GM19238 (cell line): Measurements from ENCODE around the gene MGAT4A.

Experiments used
- DNase-seq: peaks from one replicate; pipeline ENCODE4 v3.0.0; 2011; ENCODE audit warnings: low spot score; ENCODE audit not compliant: insufficient read length

Gene MGAT4A

GRCh38 chr2:98658816-98659490 is 72.0 kb downstream of the MGAT4A start:
- DNase-seq, result no peak

DNA sequence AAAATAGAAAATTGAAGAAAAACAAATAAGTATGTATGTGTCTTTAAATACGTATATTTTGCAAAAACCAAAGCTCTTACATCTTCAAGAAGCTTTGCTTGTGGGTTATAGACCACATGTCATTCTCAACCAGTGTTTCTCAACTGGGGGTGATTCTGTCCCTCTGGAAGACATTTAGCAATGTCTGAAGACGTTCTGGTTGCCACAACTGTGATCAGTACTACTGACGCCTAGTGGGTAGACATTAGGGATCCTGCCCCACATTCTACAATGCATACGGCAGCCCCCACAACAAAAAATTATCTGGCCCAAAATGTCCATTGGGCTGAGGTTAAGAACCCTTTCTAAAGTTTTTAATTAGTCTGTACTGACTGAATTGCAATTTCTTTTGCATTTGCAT is 74.1 kb downstream of the MGAT4A start:
- no peak for DNase-seq

DNA sequence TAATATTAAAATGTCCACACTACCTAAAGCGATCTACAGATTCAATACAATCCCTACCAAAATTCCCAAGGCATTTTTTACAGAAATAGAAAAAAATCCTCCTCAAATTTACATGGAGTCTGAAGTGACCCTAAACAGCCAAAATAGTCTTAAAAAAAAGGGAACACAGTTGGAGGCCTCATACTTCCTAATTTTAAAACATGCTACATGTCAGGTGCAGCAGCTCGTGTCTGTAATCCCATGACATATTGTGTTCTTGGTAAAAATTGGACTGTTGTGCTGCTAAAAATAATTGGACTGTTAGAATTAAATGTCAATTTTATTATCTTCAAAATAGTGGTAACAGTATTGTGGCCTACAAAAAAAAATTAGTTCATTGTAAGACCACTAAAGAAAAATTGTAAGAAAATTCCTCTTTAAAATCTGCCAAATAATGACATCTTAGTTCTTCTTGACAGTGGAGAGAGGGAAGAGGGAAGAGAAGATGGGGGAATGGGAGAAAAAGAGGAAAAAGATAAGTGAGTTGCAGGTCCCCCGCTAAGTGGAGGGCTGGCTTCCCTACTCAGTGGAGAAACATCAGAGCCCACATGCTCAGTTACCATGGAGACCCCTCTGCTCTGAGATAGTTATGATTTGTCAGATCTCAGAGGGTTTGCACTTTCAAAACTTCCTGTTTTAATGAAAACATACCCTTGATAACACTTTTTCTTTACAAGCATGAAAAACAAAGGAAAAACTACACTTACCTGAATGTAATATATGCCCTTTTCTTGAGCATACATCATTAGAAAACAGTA is 76.0 kb downstream of the MGAT4A start:
- DNase-seq, result no peak

- no peak for DNase-seq
Observed at GRCh38 chr2:98650998-98651397, 79.9 kb downstream of the MGAT4A start.

DNA sequence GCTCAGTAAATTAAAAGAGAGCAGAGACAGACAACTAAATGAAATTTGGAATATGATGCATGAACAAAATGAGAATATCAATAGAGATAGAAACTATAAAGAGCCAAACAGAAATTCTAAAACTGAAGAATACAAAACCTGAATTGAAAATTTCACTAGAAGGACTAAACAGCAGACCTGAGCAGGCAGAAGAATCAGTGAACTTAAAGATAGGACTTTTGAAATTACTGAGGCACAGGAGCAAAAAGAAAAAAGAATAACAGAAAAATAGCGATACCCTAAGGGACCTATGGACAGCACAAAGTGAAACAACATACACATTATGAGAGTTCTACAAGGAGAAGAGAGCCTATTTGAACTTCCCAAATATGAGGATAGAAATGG is 80.9 kb downstream of the MGAT4A start:
- DNase-seq, result no peak

DNA sequence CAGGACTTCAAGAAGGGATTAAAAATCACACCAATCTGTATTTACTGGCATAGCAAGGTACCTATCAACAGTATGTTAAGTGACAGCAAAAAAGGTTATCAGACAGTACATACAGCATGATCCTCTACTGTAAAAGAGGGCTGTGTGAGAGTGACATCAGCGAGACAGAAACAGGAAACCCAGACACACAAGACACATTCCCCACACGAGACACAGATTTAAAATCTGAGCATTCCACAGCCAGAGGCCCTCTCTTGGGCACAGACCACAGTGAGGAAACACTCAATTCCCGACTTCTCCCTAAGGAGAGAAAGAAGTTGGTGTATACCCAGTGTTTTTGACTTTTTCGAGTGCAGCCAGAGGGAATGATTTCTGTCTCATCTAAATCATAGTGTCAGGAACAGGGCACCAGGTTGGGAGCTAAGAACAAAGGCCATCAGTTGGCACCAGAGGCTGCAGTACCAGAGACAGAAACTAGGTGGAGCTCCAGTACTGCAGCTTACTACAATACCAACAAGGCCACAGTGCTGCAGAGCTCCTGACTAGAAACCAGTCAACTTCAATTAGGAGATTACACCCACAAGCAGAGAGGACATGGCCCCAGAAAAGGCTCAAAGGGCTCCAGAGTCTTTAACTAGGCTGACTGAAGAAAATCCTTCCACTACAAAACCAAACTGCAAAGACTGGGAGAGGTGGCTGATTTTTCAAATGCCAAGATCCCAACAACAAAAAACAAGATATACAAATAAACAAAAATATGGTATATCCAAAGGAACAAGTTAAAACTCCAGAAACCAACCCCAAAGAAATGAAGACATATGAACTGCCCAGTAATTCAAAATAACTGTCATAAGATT is 81.6 kb downstream of the MGAT4A start:
- DNase-seq, result peak; percentile 14

DNA sequence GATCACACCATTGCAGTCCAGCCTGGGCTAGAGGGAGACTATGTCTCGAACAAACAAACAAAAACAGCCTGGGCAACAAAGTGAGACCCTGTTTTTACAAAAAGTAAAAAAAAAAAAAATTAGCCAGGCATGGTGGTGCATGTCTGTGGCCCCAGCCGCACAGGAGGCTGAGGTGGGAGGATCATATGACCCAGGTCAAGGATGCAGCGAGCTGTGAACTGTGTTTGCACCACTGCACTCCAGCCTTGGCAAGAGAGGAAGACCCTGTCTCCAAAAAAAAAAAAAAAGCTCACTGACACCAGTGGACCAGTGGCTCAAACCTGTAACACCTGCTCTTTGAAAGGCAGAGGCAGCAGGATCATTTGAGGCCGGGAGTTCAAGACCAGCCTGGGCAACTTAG is 82.5 kb downstream of the MGAT4A start:
- no peak for DNase-seq

DNA sequence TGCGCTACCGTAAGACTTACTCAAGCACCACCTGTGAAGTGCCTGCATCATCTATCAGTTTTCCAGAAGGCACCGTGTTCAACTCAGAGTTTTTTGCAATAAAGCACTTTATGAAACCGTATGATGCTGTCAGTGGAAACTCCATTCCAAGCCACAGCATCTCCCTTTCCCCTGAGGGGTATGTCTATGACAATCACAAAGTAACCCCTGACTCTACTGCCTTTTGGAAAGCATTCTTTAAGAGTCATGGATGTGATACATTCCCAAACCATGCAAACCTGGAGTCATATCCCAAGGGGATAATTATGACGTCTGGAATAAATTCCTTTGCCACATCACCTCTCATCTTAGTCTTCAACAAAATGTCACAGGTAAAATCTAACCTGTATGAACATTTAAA is 83.3 kb downstream of the MGAT4A start:
- DNase-seq, result no peak

DNA sequence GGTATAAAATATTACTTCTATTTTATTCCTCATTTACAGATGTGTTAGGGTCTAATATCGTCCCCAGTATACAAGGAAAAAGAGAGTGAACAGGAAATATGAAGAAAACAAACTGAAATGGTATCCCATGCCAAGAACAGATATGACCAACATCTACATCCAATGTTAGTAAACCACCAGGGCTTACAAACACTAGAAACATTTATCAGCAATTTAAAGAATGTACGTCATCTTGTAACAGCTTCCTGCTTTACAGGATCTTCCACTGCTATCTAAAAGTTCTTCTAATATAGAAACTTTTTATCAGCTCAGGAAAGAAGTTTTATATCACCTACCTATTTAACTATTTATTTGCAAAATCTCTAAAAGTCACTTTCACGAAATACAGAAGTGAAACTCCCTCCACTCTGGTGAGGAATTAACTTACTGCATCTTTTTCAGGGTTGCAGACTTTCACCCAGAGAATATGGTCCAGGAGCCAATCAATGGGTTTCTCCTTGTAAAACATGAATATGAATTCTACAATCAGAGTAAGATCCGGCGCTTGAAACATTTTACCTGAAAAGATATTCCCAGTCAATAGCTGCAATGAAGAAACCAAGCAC is 87.3 kb downstream of the MGAT4A start:
- no peak for DNase-seq

DNA sequence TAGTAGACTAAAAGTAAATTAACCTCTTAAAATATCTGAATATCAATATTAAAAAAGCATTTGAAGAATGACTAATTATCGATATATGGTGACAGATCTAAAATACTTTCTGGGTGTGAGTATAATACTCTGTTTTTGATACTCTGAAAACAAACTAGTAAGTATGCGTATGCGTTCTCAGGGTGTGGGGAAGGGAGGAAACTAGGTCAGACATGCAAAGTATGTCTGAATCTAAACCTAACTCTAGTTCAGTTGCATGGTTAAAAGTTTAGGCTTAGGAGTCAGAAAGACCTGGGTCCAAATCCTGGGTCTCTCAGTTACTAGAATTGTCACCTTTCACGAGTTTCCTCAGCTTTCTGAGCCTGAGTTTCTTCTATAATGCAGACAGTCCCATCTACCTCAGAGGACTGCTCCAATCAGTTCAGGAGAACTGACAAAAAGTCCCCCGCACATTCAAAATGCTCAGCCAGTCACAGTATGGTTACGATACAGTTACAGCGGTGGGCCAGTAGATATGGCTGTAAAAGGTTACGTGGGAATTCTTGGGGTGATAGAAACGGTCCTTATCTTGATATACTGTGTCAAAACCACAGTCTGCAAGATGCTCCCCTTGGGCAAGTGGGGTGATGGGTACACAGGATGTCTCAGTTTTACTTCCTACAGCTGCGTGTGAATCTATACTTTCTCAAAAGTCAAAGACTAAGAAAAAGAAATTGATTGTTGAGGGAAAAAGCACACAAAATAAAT is 93.4 kb downstream of the MGAT4A start:
- no peak for DNase-seq

DNA sequence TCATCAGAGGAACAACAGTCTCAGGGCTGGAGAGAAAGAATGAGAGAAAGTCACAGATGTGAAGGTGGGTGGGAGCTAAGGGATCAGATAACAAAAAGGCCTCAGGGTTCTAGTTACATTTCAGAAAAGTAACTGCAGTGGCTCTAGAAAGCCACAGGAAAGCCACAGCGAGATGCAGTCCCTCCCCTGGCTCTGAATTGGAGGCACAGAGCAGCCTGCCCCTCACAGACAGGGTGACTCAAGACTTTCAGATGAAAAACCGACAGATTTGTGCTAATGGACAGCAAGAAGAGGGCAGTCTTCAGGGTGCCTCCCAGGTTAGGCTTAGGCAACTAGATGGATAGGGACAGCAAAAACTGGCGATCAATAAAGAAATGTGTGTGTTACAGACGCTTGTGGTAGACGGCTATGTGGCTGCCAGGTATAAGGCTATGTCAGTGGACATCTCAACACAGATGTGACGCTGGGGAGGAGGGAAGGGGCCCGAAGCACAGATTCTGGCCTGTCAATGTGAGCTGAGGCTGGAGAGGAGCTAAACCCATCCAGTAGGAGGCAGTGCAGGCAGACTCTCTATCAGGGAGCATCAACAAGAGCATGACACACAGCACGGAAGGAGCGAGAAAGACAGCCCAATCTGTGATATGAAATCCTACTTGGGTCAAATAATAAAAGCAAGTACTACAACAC is 96.4 kb downstream of the MGAT4A start:
- no peak for DNase-seq

- no peak for DNase-seq
Observed at GRCh38 chr2:98632351-98632750, 98.6 kb downstream of the MGAT4A start.

DNA sequence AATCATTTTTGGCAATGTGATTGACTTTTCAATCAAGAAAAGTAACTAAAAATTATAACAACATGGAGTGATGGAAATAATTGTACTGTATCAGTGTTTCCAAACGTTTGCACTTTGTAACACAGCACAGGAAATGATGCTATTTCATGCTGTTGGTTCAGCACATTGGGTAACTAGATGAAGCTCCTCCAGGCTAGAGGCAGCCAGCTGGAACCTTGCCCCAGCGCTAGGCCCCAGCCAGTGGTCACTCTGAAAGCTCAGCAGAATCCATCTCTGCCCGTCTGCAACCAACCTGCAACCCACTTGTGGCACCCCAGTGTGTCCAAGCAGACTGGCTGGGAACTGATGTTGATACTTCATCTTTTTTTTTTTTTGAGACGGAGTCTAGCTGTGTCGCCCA is 107.3 kb downstream of the MGAT4A start:
- no peak for DNase-seq

DNA sequence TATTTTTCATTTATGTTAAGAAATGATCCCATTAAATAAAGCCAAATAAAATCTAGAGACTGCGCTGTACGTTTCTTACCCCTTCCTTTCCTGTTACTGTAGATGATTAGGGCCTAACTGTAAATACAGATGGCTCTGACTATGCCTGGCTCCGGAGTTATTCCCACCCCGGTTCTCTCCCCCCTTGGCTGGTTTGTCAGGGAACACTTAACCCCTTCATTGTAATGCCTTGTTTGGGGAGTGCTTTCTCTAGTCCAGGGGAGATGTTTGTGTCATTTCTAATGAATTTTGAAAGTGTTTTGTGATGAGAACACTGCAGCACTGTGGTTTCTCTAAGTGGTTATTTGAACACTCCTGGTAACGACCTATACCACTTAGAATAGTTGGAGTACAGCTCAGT is 113.8 kb downstream of the MGAT4A start:
- DNase-seq, result no peak

- no peak for DNase-seq
Observed at GRCh38 chr2:98615481-98615880, 115.5 kb downstream of the MGAT4A start.

GRCh38 chr2:98614024-98614739 is 116.8 kb downstream of the MGAT4A start:
- no peak for DNase-seq

DNA sequence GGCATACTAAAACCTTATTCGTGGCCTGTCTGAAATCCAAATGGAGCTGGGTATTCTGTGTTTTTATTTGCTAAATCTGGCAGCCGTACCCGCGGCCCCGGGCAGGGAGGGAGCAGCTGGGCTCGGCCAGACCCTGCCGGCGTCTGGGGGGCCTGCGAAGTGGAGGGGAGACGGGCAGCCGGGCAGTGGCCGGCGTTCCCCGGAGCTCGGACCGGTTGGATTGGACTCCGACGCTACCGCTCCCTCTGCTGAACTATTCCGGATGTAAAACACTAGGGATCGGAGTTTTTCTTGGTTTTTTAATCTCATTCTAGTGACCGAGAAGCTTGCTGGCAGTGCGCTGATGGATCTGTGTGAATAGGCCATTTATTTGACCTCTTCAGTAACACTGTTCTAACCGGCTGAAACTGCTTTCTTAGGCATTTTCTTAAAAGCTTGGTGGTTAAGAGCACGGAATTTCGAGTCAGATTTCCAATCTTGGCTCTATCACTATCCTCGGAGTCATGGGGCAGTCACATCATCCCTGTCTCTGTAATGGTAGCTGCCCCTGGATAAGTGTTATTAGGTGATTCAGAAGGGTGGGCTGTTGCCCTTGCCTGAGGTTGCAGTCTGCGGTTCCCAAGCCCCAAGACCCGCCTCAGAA is 121.8 kb downstream of the MGAT4A start:
- DNase-seq, result no peak

DNA sequence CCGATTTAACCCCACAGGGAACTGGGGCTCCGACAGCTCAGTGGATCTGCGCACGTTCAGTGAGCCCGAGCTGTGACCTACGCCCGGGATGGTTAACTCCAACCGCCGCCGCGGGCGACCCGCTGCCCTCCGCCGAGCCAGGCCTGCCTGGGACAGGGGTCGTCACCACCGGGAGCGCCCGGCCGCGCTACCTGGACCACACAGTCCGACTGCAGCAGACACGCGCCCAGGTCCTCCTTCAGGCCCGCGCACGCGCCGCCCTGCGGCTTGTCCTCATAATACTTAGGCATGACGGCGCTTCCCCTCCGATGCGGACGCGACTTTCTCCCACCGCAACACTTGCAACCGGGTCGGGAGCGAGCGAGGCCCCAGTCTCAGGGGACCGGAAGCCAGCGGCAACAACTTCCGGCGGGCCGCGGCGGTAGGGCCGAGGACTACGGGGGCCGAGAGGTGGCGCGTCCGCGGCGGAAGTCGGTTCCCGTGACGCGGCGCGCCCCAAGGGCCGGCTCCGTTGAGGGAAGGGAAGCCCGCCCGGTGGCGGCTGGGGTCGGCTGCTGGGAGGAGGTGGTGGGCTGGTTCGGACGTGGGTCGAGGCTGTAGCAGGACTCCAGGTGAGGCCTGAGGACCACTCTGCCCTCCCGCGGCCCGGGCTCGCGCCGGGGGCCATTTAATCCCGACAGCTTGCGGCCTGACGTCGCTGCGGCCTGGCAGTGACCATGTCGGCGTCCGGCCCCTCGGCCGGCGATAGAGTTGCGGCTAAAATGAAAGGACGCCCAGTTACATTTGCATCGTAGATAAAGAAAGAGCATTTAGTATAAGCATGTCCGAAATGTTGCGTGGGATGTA is 122.6 kb downstream of the MGAT4A start, which contains the start of the genes COA5 and UNC50:
Gene COA5, minus strand, starts transcription at position 397 of the 846 bp plus-strand sequence. Its CDS starts 107 bp downstream, at position 290.
Gene UNC50, plus strand, starts transcription at position 474 of the 846 bp plus-strand sequence. CDS start 1,171 bp downstream, outside the sequence.
- peak; percentile 94 for DNase-seq
